ENCODE results near the gene KCNA3.

DNA sequence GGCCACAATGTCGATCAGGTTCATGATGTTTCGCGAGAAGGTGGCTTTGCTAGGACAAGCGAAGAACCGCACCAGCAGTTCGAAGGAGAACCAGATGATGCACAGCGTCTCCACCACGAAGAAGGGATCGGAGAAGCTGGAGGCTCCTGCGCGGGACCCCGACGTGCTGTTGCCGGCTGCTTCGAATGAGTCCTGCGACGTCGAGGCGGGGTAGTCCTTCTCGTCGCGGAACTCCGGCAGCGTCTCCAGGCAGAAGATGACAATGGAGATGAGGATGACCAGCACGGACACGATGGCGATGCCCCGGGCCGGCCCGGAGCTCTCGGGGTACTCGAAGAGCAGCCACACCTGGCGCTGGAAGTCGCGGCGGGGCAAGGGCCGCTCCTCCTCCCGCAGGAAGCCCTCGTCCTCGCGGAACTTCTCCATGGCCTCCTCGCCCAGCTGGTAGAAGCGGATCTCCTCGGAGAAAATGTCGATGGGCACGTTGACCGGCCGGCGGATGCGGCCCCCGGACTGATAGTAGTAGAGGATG lies 869 bp downstream of the KCNA3 start:
- TF ChIP-seq EZH2 (IDR thresholded peaks at IDR 0.05; ENCODE audit: low read depth) = no peak
- no peak for TF ChIP-seq CTCF (conservative IDR thresholded peaks at IDR 0.05)

Data from PC-9 (cell line).